Activated CD4-positive, alpha-beta T cell treated with anti-CD3 and anti-CD28 coated beads for 24 hours (primary cell): ENCODE data around the gene PLEK.
"Not testable (repeated sequence)": the region's sequence is repeated elsewhere in the genome, so short reads cannot be mapped to it uniquely, and the experiment has no call there.

Experiments used
- DNase-seq, 2 donors: peaks; one replicate each; pipeline ENCODE4 v3.0.0-alpha.2; 2020; ENCODE audit warnings: low read depth in 2 of 2

The PLEK gene

DNA sequence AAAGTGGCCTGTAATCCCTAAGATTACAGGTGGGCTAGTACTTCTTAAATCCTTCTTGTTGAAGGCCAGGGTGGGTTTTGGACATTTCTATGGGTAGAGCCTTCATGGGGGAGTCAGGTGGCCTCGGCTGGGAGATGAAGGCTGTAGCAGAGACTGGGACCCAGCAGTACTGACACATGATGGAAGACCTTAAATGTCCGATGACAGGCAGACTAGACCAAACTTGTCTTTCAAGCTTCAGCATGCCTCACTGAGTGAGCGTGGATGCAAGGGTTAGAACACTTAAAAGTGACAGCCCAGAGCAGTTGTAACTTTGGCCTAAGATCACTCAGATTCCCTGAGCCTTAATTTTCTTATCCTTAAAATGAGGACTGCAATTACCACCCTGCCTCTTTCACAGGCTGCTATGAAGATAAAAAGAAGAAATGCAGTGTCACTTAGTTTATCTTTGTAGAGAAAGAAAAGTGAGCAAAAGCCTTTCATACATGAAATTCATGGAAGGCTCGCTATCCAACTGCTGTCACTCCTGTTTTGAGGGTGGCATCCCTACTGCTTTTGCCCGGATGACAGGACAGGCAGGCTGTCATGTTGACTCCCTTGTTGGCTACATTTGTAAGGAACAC lies 19.5 kb downstream of the PLEK start:
- DNase-seq: no peak

- no peak for DNase-seq
Observed at GRCh38 chr2:68385220-68385906, 20.3 kb downstream of the PLEK start.

DNA sequence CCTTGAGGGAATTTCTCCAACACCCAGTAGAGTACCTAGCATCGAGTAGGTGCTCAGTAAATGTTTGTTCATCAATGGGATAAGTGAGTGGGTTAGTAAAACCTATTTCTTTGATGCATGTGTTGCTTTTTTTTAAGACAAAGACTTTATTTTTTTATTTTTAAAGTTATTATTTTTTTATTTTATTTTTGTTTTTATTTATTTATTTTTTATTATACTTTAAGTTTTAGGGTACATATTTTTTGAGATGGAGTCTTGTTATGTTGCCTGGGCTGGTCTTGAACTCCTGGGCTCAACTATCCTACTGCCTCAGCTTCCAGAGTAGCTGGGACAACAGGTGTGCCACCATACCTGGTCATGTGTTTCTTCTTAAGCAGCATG lies 20.8 kb downstream of the PLEK start:
- DNase-seq: no peak

DNA sequence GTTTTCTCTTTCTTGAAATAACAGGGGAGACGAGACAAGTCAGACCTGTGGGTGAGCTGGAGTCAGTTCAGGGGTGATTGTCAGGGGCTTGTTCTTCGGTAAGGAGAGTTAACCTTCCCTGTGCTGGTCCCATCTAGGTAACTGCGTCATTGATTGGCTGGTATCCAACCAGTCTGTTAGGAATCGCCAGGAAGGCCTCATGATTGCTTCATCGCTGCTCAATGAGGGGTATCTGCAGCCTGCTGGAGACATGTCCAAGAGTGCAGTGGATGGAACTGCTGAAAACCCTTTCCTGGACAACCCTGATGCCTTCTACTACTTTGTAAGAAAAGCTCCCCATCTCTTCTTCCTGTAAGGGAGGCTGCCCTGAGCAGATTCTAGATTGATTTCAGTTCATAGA lies 21.3 kb downstream of the PLEK start:
- no peak for DNase-seq

GRCh38 chr2:68387408-68388350 lies 22.6 kb downstream of the PLEK start:
- DNase-seq: no peak

- no peak for DNase-seq
Observed at GRCh38 chr2:68388358-68388757, 23.3 kb downstream of the PLEK start.

GRCh38 chr2:68388772-68389171 lies 23.7 kb downstream of the PLEK start:
- no peak for DNase-seq

DNA sequence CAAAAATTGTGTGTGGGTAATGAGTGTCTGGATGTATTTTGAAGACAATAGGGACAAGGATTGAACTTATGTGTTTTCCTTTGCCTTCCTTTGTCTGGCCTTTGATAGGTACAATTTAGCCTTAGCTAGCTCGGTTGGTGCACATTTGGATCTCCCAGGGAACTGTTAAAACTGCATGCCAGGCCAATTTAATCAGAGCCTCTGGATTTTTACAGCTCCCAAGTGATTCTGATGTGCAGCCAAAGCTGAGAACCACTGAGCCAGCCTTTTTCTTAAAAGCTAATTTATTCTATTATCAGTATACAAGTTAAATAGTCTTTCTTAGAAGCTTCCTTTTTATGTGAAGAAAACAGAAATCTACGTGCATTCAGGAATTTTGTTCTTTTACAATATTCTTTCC lies 25.0 kb downstream of the PLEK start:
- DNase-seq: no peak

DNA sequence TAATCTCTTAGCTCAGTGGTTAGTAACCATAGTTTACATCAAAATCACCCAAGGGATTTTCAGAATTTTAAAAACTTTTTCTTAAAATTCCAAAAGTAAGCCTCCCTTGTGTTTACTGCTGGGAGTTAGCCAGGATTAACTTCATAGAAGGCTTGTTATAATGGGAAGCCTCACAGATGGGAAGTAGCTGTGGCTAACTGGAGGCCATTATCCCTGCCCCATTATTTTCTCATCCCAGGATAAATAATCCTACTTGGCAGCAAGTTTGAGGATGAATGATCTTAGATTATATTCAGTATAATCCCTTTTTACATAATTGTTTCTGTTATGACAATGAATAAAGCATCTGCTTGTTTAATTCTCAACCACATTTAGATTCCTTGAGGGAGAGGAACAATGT lies 25.5 kb downstream of the PLEK start:
- no peak for DNase-seq

DNA sequence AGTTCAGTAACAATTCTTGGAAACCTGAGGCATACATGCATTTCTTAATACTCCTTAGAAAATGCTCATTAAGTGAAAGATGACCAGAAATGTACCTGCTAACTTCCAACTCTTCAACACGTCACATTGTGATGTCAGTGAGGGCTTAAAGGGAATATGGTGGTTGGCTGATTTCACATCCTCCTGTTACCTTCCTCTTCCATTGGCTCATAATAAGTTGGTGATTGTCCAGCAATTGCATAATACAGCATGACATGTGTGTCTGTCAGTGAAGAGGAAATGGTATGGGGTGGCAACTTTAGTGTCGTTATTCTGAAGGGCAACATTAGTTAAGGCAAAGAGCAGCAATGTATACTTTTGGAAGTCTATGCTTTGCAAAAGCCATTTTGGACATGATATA lies 26.0 kb downstream of the PLEK start:
- no peak for DNase-seq

DNA sequence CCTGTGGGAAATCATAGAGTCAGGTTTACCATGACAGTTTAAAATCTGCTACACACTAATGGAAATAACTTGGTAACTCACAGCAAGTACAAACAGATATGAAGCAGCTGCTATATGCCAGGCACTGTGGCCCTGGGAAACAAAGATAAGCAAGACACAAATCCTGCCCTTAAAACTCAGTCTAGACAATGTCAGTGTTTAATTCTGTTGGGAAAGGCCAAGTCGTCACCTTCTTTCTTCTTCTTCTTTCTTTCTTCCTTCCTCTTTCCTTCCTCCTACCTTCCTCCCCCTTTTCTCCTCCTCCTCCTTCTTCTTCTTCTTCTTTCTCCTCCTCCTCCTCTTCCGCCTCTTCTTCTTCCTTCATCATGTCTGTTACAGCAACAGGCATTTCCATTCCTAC lies 26.8 kb downstream of the PLEK start:
- no peak for DNase-seq

DNA sequence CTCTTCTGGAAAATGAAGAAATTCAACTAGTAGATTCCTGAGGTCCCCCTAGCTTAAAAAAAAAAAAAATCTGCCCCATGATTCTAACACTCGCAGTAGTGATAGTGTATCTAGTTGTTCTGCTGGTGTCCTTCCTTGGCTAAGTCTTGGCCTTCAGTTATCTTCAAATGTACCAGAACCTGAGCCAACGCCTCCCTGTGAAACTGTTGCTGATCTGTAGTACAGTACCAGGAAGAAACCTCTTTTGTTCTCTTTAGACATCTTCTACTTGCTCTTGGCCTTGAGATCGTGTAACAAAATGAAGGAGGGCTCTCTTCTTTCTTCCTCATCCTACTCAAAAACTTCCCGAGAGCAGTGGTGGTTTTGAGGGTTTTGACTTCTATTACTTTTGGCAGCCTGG lies 31.0 kb downstream of the PLEK start:
- DNase-seq: no peak

DNA sequence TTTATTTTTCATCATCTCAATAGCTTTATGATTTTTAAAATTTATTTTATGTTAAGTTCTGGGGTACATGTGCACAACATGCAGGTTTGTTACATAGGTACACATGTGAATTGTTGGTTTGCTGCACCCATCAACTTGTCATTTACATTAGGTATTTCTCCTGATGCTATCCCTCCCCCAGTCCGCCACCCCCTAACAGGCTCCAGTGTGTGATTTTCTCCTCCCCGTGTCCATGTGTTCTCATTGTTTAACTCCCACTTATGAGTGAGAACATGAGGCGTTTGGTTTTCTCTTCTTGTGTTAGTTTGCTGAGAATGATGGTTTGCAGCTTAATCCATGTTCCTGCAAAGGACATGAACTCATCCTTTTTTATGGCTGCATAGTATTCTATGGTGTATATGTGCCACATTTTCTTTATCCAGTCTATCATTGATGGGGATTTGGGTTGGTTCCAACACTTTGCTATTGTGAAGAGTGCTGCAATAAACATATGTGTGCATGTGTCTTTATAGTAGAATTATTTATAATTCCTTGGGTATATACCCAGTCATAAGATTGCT lies 32.7 kb downstream of the PLEK start:
- not testable (repeated sequence) for DNase-seq

- no peak for DNase-seq
Observed at GRCh38 chr2:68403199-68403644, 38.1 kb downstream of the PLEK start.

DNA sequence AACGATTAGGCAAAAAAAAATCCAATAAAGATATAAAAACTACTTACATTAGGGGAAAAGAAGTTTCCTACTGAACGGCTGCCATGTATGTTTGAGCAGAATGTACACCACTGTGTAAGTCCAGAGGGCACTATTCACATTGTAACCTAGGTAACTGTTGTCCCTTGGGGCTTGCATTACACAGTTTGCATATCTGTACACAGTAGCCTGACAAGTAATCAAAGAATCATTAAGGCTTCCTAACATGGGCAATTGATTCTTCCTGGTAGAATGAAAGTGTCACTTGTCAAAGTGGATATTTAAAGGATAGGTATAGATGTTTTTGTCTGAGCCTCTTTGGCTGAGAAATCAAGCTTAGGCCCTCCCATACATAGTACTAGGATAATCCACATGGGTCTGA lies 39.1 kb downstream of the PLEK start:
- no peak for DNase-seq

DNA sequence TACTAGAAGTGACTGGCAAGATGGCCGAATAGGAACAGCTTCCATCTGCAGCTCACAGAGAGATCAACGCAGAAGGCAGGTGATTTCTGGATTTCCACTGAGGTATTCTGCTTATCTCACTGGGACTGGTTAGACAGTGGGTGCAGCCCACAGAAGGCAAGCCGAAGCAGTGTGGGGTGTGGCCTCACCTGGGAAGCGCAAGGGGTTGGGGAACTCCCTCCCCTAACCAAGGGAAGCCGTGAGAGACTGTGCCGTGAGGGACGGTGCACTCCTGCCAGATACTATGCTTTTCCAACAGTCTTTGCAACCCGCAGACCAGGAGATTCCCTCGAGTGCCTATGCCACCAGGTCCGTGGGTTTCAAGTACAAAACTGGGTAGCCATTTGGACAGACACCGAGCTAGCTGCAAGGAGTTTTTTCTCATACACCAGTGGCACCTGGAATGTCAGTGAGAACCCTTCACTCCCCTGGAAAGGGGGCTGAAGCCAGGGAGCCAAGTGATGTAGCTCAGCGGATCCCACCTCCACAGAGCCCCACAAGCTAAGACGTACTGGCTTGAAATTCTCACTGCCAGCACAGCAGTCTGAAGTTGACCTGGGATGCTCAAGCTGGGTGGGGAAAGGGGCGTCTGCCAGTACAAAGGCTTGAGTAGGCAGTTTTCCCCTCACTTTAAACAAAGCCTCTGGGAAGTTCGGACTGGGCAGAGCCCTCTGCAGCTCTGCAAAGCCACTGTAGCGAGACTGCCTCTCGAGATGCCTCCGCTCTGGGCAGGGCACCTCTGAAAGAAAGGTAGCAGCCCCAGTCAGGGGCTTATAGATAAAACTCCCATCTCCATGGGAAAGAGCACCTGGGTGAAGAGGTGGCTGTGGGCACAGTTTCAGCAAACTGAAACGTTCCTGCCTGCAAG lies 40.1 kb downstream of the PLEK start:
- DNase-seq: no peak

DNA sequence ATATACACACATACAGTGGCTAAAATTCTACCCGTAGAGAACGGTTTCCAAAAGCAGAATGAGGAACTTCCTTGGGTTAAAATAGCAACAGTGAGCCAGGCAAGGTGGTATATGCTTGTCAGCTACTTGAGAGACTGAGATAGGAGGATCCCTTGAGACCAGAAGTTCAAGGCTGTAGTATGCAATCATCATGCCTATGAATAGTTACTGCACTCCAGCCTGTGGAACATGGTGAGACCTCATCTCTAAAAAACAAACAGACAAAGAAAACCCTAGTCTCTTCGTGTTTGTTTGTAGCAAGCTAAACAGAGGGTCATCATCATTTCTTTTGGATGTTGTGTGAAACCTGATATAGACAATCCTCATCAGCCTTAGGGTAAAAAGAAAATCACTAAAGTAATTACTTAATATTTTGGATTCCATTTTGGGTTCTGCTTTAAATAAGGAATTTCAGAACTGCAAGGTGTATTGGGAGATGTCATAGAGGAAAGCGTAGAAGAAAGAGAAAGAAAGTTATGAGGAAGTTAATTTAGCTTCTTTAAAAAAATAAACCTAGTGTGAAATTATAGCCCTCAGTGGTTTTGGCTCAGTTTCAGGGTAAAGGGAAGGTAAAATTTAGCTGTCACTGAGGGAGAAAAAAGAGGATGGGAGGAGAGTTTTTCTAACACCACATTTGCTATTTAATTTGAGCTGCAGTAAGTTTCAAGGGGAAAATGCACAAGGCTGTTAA lies 46.5 kb downstream of the PLEK start:
- DNase-seq: no peak

GRCh38 chr2:68412127-68412819 lies 47.2 kb downstream of the PLEK start:
- no peak for DNase-seq

GRCh38 chr2:68413466-68413865 lies 48.4 kb downstream of the PLEK start:
- no peak for DNase-seq

GRCh38 chr2:68414452-68414851 lies 49.4 kb downstream of the PLEK start:
- DNase-seq: no peak
